Endothelial cell of umbilical vein (primary cell): ENCODE measurements around the gene FANCD2. TPM values are rescaled to one million over a fixed set of nuclear protein-coding genes. Genes with fewer than 3 reads are reported as not detected.

Experiments used
- BruUV-seq: library from RNA; stranded (reverse); fragments of 400-500 nt; replicated peaks from 2 replicates; lab custom pipeline; 2021; lab: Mats Ljungman, UMichigan
- CTCF ChIA-PET: fragments of 300-600, 350-600 bp; sonication (Branson Sonifier 250); formaldehyde crosslinking; loops from one replicate; lab custom pipeline; 2021; ENCODE audit warnings: antibody characterized with exemption, inconsistent platforms; lab: Charles Lee
- POLR2A ChIA-PET: fragments of 300-600, 350-600 bp; sonication (Branson Sonifier 250); formaldehyde crosslinking; loops from one replicate; lab custom pipeline; 2021; ENCODE audit warnings: antibody characterized with exemption, inconsistent platforms; lab: Charles Lee
- DNase-seq: peaks from one replicate; pipeline ENCODE4 v3.0.0-alpha.2; 2011; ENCODE audit warnings: low read depth, low spot score
- FAIRE-seq: peaks from 2 replicates; lab custom pipeline; 2011; peaks lifted over from hg19 to GRCh38; lab: Jason Lieb, UNC
- H2AFZ ChIP-seq: 2 replicates; pipeline ENCODE4 v1.6.0; 2012; ENCODE audit warnings: low read depth, low read length, control low read depth, inconsistent platforms
- H3K27ac ChIP-seq: 2 replicates; pipeline ENCODE4 v1.5.1; 2011; ENCODE audit warnings: low read depth, mild to moderate bottlenecking, control low read depth, low read length, moderate library complexity; ENCODE audit not compliant: insufficient read depth
- H3K27me3 ChIP-seq, 2 experiments: 2 replicates each; pipeline versions ENCODE4 v1.6.0 to v1.6.1; 2011; ENCODE audit warnings: low read length in 2 of 2, mixed read lengths in 1 of 2; ENCODE audit not compliant: control insufficient read depth in 2 of 2, insufficient read depth in 2 of 2
- H3K36me3 ChIP-seq, 2 experiments: 2 replicates in 1 of 2; 3 replicates in 1 of 2; pipeline ENCODE4 v1.5.1; 2011; ENCODE audit warnings: low read length in 2 of 2, mild to moderate bottlenecking in 1 of 2, moderate library complexity in 1 of 2; ENCODE audit not compliant: control insufficient read depth in 2 of 2, insufficient read depth in 2 of 2; ENCODE audit errors: extremely low read depth in 1 of 2
- H3K4me1 ChIP-seq: 3 replicates; pipeline ENCODE4 v1.5.1; 2011; ENCODE audit warnings: mild to moderate bottlenecking, low read length; ENCODE audit not compliant: control insufficient read depth, insufficient read depth; ENCODE audit errors: extremely low read depth
- H3K4me2 ChIP-seq: 2 replicates; pipeline ENCODE4 v1.6.1; 2011; ENCODE audit warnings: low read length, control low read depth, mixed read lengths; ENCODE audit not compliant: insufficient read depth
- H3K4me3 ChIP-seq, 3 experiments: fragments of 200-600 bp in 1 of 3; sonication (generic), shearing (Covaris generic) in 1 of 3; replicated peaks in 1 of 3; 2 replicates each; pipeline ENCODE4 v1.5.1; 2011 to 2016; ENCODE audit warnings: control low read depth in 3 of 3, low read length in 3 of 3, mild to moderate bottlenecking in 2 of 3, inconsistent platforms in 1 of 3, low read depth in 1 of 3, moderate library complexity in 1 of 3; ENCODE audit not compliant: insufficient read depth in 1 of 3
- H3K79me2 ChIP-seq: 2 replicates; pipeline ENCODE4 v1.6.0; 2012; ENCODE audit warnings: low read length, inconsistent platforms; ENCODE audit not compliant: control insufficient read depth, insufficient read depth
- H3K9ac ChIP-seq: replicated peaks from 2 replicates; pipeline ENCODE3; 2011; ENCODE audit warnings: low read length, control low read depth; ENCODE audit not compliant: insufficient read depth; ENCODE audit errors: extremely low read depth
- H3K9me1 ChIP-seq: replicated peaks from 3 replicates; pipeline ENCODE4 v1.6.0; 2011; ENCODE audit warnings: mild to moderate bottlenecking, low read length; ENCODE audit not compliant: control insufficient read depth, insufficient read depth; ENCODE audit errors: extremely low read depth
- H3K9me3 ChIP-seq: replicated peaks from 2 replicates; pipeline ENCODE4 v1.5.1; 2012; ENCODE audit warnings: low read length, inconsistent platforms; ENCODE audit not compliant: control insufficient read depth, insufficient read depth
- H4K20me1 ChIP-seq: replicated peaks from 2 replicates; pipeline ENCODE3; 2011; ENCODE audit warnings: mild to moderate bottlenecking, low read length; ENCODE audit not compliant: control insufficient read depth, insufficient read depth; ENCODE audit errors: extremely low read depth
- CTCF ChIP-seq, 2 donors: IDR thresholded peaks; 1 replicate in 1 of 2; 2 replicates in 1 of 2; pipeline ENCODE4 v1.5.1; 2011; ENCODE audit warnings: low read length in 2 of 2, mild to moderate bottlenecking in 2 of 2, moderate library complexity in 2 of 2, control low read depth in 1 of 2, inconsistent platforms in 1 of 2, low read depth in 1 of 2; ENCODE audit not compliant: insufficient read depth in 1 of 2; ENCODE audit errors: extremely low read depth in 1 of 2
- EZH2 ChIP-seq: IDR thresholded peaks from 2 replicates; pipeline ENCODE4 v1.6.1; 2012; ENCODE audit warnings: borderline replicate concordance, low read depth, mild to moderate bottlenecking, moderate library complexity, low read length, inconsistent platforms; ENCODE audit not compliant: severe bottlenecking
- FOS ChIP-seq: IDR thresholded peaks from 2 replicates; pipeline ENCODE4 v1.6.1; 2011; ENCODE audit warnings: mild to moderate bottlenecking, low read length, moderate library complexity, borderline replicate concordance; ENCODE audit not compliant: insufficient read depth
- GATA2 ChIP-seq: IDR thresholded peaks from 2 replicates; pipeline ENCODE4 v1.7.0; 2011; ENCODE audit warnings: low read depth, mild to moderate bottlenecking, moderate library complexity, mixed read lengths, low read length; ENCODE audit not compliant: insufficient read length, insufficient read depth
- JUN ChIP-seq: IDR thresholded peaks from 2 replicates; pipeline ENCODE4 v1.6.1; 2011; ENCODE audit warnings: borderline replicate concordance, low read depth; ENCODE audit not compliant: insufficient read length, insufficient read depth
- MAX ChIP-seq: IDR thresholded peaks from 2 replicates; pipeline ENCODE4 v1.6.1; 2011; ENCODE audit not compliant: insufficient read depth, insufficient read length
- MYC ChIP-seq: IDR thresholded peaks from one replicate; pipeline ENCODE4 v1.6.1; 2011; ENCODE audit warnings: mild to moderate bottlenecking, low read depth, low read length
- POLR2A ChIP-seq: IDR thresholded peaks from 2 replicates; pipeline ENCODE4 v1.6.1; 2012; ENCODE audit warnings: low read depth, mild to moderate bottlenecking, control low read depth, low read length
- POLR2AphosphoS5 ChIP-seq: IDR thresholded peaks from 2 replicates; pipeline ENCODE4 v1.6.1; 2012; ENCODE audit warnings: low read depth, mild to moderate bottlenecking, control low read depth, low read length, moderate library complexity; ENCODE audit not compliant: insufficient read depth
- dilution Hi-C: fragments of 300-500 bp; cut with MboI; formaldehyde crosslinking; loops from one replicate; pipeline ENCODE4 v1.15.0; 2019; ENCODE audit warnings: low sequenced_read_pairs; ENCODE audit not compliant: extremely low pct_ligation_motif_present
- intact Hi-C: fragments of 100-400 bp; cut with micrococcal nuclease; formaldehyde crosslinking; loops from one replicate; pipeline ENCODE4 v1.10.0; 2022
- polyA plus RNA-seq, 4 experiments: library from polyadenylated mRNA; depleted of rRNA in 3 of 4; stranded (reverse) in 3 of 4; unstranded in 1 of 4; fragments of >200 nt; gene quantifications; 2 replicates each; pipeline versions ENCODE4 v1.2.1 to v1.2.3, GENCODE V29; 2011 to 2012; ENCODE audit warnings: missing spikeins in 1 of 4
- total RNA-seq: library from RNA; stranded (reverse); gene quantifications from 2 replicates; pipeline ENCODE4 v1.2.3, GENCODE V29; 2021

The FANCD2 gene
- total and polyA plus RNA-seq, 2 donors (not counting 3 experiments of a cell fraction or from before 2014, with no cell fraction given), result 8.2 to 26.8 TPM

GRCh38 chr3:10149226-10149625 is 123.0 kb downstream of the FANCD2 start:
- Histone ChIP-seq H3K4me3 (no peak overlapping the region), H3K79me2 (peaks cover 26% of the 10 kb centered on the region), H3K27ac (no peak overlapping the region), H2AFZ (no peak overlapping the region), H3K9me3 (no peaks in the 10 kb centered on the region), H3K9ac (no peak overlapping the region), H3K4me2 (no peak overlapping the region), H3K27me3 (no peaks in the 10 kb centered on the region), H4K20me1 (peaks cover 2% of the 10 kb centered on the region), H3K36me3 (peaks cover 8 to 12% of the 10 kb centered on the region in 2 experiments), H3K4me1 (peaks cover 3% of the 10 kb centered on the region), H3K9me1 (no peaks in the 10 kb centered on the region)
- no peak for DNase-seq
- TF ChIP-seq GATA2 (no peak), MYC (no peak), FOS (no peak), EZH2 (no peak), POLR2AphosphoS5 (no peak), MAX (no peak), POLR2A (no peak), JUN (no peak), CTCF (IDR thresholded peaks at IDR 0.05; ENCODE audit: extremely low read depth in 1 of 2, insufficient read depth in 1 of 2, low read depth in 1 of 2, low read length in 2 of 2) (no peak)
- intact Hi-C loops (loop anchor here (10.0 kb wide), 1 partner anchor 334 kb away; the partner anchor contains the start of gene TTLL3), dilution Hi-C loops (no loop called here)
- BruUV-seq, result no TSS peak
- FAIRE-seq, result no peak
- CTCF ChIA-PET, result no interaction called here
- POLR2A ChIA-PET, result no interaction called here
